ENCODE data around the gene MYH10.

MYH10 gene

DNA sequence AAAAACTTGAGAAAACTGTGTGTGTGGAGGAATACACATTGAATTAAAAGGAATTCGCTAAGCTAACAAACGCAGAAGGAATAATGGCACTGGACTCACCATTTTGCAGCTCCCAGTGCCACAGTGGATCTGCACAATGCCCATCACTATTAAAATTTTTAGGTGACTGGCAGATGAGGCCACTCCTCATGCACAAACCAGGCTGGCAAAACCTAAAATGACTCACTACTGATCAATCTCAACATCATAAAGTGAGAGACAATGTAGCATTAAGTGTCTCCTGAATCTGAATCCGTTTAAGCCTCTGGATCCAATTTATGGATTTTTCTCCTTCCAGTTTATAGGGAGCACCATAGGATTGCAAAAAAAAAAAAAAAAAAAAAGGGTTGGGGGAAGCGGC lies 20.6 kb downstream of the MYH10 start:
- DNase-seq (ENCODE audit: low read depth), result no peak

GRCh38 chr17:8608001-8608400 lies 22.5 kb downstream of the MYH10 start:
- no peak for DNase-seq (ENCODE audit: low read depth)

DNA sequence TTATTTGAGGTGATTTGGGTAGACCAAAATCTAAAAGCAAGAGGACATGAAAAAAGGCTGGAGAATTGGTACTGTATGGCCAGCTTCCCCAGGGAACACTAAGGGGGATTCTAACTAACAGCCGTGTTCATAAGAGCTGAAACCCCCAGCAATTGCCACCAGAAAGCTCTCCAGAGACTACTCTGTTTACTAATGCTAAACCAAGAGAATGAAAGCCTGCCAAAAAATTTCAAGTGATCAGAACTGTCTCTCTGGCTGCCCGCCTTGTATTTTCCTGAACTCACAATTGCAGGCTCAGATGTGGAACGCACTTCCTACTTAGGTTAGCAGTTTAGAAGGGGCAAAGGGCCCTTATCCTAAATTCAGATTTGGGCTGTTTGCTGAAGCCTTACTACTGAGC lies 24.1 kb downstream of the MYH10 start:
- DNase-seq (ENCODE audit: low read depth), result no peak

DNA sequence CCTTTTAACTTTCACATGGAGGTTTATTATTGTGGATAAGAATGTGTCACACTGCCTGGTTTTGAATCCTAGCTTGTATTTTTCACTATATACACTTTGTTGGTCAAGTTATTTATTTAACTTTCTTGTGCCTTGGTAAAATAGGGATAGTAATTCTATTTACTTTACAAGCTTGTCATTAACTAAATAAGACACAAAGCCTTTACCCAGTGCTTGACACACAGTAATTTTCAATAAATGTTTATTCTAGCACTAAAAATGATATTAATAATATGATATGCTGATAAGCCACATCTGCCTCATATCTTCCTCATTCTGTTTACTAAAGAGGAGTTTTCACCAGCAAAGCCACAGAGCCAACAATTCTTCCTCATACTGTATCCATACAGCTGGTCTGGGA lies 27.8 kb downstream of the MYH10 start:
- DNase-seq (ENCODE audit: low read depth), result no peak

- DNase-seq (ENCODE audit: low read depth), result no peak
Measured at GRCh38 chr17:8599351-8600011, 31.0 kb downstream of the MYH10 start.

GRCh38 chr17:8598913-8599312 lies 31.6 kb downstream of the MYH10 start:
- DNase-seq (ENCODE audit: low read depth), result no peak

DNA sequence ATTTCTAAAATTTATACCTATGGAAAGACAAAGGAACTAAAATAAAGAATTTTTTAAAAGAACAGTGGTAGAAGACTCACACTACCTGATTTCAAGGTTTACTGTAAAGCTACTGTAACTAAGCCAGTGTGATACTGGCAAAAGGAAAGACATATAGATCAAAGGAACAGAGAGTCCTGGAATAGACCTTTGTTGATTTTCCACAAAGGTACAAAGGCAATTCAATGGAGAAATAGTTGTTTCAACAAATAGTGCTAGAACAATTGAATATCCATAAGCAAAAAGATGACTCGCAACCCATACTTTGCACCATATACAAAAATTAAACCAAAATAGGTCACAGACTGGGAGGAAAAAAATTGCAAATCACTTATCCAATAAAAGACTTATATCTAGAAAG lies 36.7 kb downstream of the MYH10 start:
- DNase-seq (ENCODE audit: low read depth), result no peak

DNA sequence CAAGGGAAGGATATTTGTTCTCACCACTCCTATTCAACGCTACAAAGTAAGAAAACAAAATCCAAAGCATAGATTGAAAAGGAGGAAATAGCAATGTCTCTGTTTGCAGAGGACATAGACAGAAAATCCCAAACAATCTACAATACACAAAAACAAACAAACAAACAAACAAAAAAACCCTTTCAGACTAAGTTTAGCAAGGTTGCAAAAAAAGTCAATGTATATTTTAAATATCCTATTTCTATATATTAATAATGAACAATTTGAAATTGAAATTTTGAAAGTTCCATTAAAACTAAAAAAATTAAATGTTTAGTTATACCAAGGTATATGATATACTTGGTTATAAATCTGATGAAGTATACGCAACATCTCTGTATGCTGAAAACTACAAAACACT lies 37.2 kb downstream of the MYH10 start:
- DNase-seq (ENCODE audit: low read depth), result no peak

- no peak for DNase-seq (ENCODE audit: low read depth)
Measured at GRCh38 chr17:8588877-8589554, 41.5 kb downstream of the MYH10 start.

DNA sequence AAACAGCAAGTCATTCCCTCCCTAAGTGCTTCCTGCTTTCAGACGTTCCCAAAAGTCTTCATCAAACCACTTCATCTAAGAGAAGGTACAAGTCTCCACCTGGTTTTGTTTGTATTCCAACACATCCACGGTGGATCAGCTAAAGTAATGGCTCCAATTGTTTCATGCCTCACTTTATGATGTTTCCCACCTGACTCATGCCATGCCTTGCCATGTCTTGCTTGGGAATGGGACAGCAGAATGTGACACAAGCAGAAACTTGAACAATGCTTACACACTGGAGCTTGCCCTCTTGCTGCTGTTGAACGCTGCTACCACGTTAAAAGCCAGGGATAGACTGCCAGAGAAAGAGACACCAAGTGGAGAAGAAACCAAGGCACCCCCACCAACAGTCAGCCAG lies 43.8 kb downstream of the MYH10 start:
- no peak for DNase-seq (ENCODE audit: low read depth)

DNA sequence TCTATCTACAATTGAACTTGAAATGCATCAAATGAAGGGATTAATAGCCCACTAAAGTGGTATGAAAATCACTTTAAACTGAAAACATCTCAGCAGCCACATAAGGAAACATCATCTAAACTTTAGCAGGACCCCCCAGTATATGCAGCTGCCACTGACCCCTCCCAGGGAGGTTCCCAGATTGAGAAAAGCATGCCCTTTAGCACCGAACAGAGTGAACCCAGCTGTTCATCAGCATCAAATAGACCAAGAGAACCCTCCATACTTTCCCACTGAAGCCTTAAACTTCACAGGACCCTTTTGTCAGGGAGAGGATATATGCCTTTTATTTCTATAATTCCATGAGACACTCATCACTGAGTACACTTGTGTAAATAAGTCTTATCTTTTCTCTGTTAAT lies 44.6 kb downstream of the MYH10 start:
- DNase-seq (ENCODE audit: low read depth), result no peak

DNA sequence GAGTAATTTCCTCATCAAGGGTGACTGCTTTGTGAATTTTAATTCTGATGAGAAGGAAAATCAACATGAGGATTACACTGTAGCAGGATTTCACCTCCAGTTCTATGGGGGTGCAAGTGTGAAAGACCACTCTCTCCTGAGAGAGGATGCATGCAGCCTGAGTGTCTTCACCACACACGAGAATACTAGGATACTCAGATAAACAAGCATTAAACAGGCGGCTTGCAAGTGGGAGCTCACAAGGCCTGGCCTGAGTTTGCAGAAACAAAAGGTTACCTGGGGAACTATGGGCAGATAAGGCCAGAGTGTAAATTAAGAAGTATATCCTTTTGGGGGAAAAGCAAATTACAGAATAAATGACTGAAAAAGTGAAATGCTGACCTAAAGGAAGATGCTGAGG lies 46.6 kb downstream of the MYH10 start:
- no peak for DNase-seq (ENCODE audit: low read depth)

GRCh38 chr17:8580952-8581658 lies 49.4 kb downstream of the MYH10 start:
- no peak for DNase-seq (ENCODE audit: low read depth)

GRCh38 chr17:8577868-8578267 lies 52.7 kb downstream of the MYH10 start:
- DNase-seq (ENCODE audit: low read depth), result no peak

GRCh38 chr17:8576559-8577294 lies 53.8 kb downstream of the MYH10 start:
- no peak for DNase-seq (ENCODE audit: low read depth)

GRCh38 chr17:8574687-8575086 lies 55.8 kb downstream of the MYH10 start:
- DNase-seq (ENCODE audit: low read depth), result no peak

DNA sequence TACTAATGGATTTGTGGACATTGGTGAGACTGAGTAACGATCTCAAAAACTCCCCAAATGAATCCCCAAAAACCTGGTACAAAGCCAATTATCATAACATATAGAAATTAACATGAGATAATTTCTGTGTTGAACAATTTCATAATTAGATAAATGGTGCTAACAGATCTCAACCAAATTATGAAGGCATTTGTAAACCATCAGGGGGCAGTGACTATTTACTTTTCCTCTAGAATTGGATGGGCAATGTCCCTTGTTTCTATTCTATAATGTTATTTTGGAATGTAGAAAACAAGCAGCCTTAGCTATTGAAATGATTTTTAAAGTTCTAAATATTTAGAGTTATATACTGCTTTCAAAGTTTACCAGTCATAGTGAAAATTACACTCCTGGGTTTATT lies 57.8 kb downstream of the MYH10 start:
- DNase-seq (ENCODE audit: low read depth), result no peak

DNA sequence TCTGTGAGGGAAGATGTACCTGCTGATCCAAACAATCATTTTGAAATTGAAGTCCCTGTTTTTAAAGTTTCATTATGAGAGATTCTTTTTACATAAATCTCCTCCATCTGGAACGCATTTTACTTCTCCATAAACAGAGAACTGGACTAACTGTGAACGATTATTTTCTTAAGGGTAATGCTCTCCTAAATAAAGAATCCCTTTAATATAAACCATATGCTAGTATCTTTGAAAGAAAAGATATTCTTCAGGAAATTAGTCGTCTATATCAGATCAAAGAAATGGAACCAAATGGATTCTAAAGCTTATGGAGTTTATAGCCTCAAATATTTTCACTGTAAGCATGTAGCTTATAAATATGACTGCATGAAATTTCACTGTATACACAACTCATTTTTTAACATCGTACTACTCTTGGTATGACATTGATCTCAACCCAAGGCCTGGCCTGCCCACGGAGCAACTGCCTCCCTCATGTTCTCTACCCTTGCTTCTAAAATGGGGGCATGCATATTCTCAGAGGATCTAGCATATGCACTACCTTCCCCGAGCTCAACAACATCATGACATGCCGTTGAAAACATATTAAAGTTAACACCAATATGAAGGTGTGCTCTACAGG lies 66.4 kb downstream of the MYH10 start:
- no peak for DNase-seq (ENCODE audit: low read depth)

DNA sequence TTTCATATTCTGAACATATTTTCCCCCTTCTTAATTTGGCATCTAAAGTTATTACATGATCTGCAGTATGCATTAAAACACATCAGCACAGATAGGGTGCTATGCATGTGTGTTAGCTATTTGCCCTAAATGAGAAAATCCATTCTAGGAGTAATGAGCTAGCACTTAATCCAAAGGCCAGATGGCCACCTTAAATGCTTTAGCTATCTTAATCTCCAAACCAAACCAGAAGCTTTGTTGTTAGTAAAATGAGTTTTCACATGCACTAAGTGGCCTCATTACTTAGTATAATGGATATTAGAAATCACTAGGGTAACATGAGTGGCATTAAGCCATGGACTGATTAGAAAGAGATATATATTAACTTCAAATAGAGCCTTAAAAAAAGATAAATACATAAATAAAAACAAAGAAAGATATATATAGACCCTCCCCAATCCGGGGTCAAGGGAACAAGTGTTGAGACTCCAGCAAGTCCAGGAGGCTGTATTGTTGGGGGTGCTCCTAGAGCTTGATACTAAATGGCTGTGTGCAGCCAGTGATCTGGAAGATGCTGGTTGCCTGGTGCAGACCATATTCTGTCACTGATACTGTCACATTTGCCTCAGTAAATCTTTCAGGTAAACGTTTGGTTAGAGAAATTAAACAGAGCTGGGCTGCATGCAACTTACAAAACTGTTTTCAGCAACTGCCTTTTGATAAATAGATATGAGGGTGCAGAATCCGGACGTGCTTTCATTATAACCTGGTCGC lies 67.3 kb downstream of the MYH10 start:
- DNase-seq (ENCODE audit: low read depth), result no peak

DNA sequence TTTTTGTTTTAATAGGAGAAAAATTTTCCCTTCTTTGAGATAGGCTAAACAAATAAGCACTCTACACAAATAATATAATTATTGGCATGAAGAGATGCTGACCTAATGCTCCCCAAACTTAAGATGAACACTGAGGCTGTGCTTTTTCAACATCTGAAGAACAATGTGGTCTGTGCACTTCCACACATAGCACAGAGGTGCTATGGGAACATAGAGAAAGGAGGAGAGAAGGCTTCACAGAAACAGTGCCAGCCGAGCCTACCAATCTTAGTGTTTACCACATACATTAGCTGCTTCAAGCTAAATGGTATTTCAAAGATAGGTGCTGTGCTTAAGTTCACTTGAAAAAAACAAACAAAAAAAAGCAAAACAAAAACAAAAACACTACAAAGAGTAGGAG lies 72.4 kb downstream of the MYH10 start:
- no peak for DNase-seq (ENCODE audit: low read depth)

DNA sequence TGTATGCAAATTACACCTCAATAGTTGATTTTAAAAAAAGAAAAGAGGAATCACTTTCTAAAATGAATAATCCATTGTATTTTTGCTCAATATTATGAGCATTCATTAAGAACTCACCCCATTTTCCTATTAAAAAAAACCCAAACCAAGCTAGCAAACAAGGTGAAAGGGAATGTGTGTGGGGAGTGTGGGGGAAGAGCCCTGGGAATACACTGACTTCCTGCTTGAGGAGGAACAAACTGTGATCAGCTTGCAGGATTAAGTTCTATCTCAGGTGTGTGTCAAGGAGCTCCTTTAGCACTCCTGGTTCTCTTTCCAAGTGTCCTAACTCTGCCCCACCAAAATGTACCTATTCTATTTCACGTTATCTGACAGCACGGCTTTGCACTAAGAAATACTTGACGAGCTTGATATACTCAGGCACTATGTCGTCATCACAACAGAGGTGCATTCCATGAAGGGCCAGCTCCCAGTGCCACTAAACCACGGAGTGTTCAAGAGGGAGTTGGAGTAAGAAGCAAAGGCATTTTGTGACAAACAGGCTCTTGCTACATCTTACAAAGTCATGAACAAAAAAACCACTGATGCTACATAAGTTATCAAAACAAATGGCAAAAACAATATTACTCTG lies 73.2 kb downstream of the MYH10 start:
- no peak for DNase-seq (ENCODE audit: low read depth)

All from GM04503 (cell line).